CD4-positive, alpha-beta T cell treated with Interleukin-4 for 4 hours (primary cell): ENCODE results near the gene PFDN1.

Source experiments
- DNase-seq: peaks from one replicate; pipeline ENCODE4 v3.0.0-alpha.2; 2020

The PFDN1 gene

GRCh38 chr5:140295414-140295813 lies 7.5 kb downstream of the PFDN1 start:
- no peak for DNase-seq

GRCh38 chr5:140294753-140295152 lies 8.1 kb downstream of the PFDN1 start:
- no peak for DNase-seq

- no peak for DNase-seq
Measured at GRCh38 chr5:140293849-140294100, 9.1 kb downstream of the PFDN1 start.

GRCh38 chr5:140293091-140293848 lies 9.6 kb downstream of the PFDN1 start:
- DNase-seq: no peak

- DNase-seq: no peak
Measured at GRCh38 chr5:140292212-140293036, 10.5 kb downstream of the PFDN1 start.

- no peak for DNase-seq
Measured at GRCh38 chr5:140287801-140288521, 14.9 kb downstream of the PFDN1 start.

GRCh38 chr5:140286424-140286823 lies 16.5 kb downstream of the PFDN1 start:
- no peak for DNase-seq

- DNase-seq: no peak
Measured at GRCh38 chr5:140284013-140284412, 18.9 kb downstream of the PFDN1 start.

- no peak for DNase-seq
Measured at GRCh38 chr5:140282266-140282665, 20.6 kb downstream of the PFDN1 start.

- no peak for DNase-seq
Measured at GRCh38 chr5:140275837-140276236, 27.1 kb downstream of the PFDN1 start.

GRCh38 chr5:140273401-140273877 lies 29.5 kb downstream of the PFDN1 start:
- DNase-seq: no peak

GRCh38 chr5:140270008-140270407 lies 32.9 kb downstream of the PFDN1 start:
- DNase-seq: no peak

- DNase-seq: no peak
Measured at GRCh38 chr5:140267559-140268018, 35.3 kb downstream of the PFDN1 start.

GRCh38 chr5:140267201-140267540 lies 35.7 kb downstream of the PFDN1 start:
- no peak for DNase-seq

GRCh38 chr5:140266471-140267200 lies 36.3 kb downstream of the PFDN1 start:
- no peak for DNase-seq

- DNase-seq: no peak
Measured at GRCh38 chr5:140265845-140266244, 37.1 kb downstream of the PFDN1 start.

- DNase-seq: no peak
Measured at GRCh38 chr5:140262839-140263238, 40.1 kb downstream of the PFDN1 start.

- DNase-seq: no peak
Measured at GRCh38 chr5:140262221-140262620, 40.7 kb downstream of the PFDN1 start.

- DNase-seq: peak; percentile 63
Measured at GRCh38 chr5:140261403-140262171, 41.3 kb downstream of the PFDN1 start.

GRCh38 chr5:140260089-140260656 lies 42.7 kb downstream of the PFDN1 start:
- no peak for DNase-seq

GRCh38 chr5:140259500-140259899 lies 43.4 kb downstream of the PFDN1 start:
- peak; percentile 75 for DNase-seq

- DNase-seq: no peak
Measured at GRCh38 chr5:140258873-140259272, 44.0 kb downstream of the PFDN1 start.
